Neural progenitor cell (in vitro differentiated cells): ENCODE data around the gene GALNS.

Experiments used
- EZH2 ChIP-seq: fragments of 200-600 bp; sonication (generic); IDR thresholded peaks from 2 replicates; pipeline ENCODE4 v1.6.1; 2017; ENCODE audit warnings: antibody characterized with exemption, mild to moderate bottlenecking, moderate library complexity
- EZH2phosphoT487 ChIP-seq: fragments of 200-600 bp; sonication (generic); IDR thresholded peaks from 2 replicates; pipeline ENCODE4 v1.6.1; 2017; ENCODE audit warnings: antibody characterized with exemption
- TF ChIP-seq, protein P1 (sequence below): fragments of 200-600 bp; sonication (generic); IDR thresholded peaks from 2 replicates; pipeline ENCODE4 v1.5.1; 2017; ENCODE audit warnings: antibody characterized with exemption, mild to moderate bottlenecking

DNA sequence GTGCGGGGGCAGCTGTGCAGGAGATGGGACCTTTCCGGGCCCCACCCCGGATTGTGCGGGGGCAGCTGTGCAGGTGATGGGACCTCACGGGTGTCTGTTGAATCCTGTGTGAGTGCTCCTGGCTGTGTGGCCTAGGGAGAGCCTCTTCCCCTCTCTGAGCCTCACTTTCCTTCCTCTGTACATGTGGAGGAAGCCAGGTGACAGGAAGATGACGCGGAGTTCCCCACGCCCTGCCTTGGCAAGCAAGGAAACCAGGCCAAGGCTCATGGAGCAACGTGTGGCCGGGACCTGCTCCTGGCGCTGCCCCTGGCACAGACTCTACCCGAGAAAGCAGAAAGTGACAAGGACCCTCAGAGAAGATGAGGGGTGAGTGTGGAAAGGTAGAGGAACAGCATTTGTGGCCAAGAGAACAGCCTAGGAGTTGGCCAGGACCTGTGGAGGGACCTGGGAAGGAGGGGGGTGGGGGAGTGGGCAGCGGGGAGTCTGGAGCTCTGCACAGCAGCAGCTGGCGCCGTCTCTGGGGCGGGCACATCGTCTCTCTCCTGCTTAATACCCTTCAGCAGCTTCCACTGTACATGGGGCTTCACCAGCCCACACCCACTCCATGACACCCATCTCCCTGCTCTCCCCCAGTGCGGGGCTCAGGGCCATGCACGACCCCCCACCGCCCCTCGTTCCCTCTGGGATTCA, 48.1 kb upstream of the GALNS start:
- TF ChIP-seq EZH2 (no peak), EZH2phosphoT487 (no peak)
- TF ChIP-seq, protein P1, sequence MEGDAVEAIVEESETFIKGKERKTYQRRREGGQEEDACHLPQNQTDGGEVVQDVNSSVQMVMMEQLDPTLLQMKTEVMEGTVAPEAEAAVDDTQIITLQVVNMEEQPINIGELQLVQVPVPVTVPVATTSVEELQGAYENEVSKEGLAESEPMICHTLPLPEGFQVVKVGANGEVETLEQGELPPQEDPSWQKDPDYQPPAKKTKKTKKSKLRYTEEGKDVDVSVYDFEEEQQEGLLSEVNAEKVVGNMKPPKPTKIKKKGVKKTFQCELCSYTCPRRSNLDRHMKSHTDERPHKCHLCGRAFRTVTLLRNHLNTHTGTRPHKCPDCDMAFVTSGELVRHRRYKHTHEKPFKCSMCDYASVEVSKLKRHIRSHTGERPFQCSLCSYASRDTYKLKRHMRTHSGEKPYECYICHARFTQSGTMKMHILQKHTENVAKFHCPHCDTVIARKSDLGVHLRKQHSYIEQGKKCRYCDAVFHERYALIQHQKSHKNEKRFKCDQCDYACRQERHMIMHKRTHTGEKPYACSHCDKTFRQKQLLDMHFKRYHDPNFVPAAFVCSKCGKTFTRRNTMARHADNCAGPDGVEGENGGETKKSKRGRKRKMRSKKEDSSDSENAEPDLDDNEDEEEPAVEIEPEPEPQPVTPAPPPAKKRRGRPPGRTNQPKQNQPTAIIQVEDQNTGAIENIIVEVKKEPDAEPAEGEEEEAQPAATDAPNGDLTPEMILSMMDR: no peak
